Measurements from ENCODE around the gene HHATL.

HHATL gene, protein sequence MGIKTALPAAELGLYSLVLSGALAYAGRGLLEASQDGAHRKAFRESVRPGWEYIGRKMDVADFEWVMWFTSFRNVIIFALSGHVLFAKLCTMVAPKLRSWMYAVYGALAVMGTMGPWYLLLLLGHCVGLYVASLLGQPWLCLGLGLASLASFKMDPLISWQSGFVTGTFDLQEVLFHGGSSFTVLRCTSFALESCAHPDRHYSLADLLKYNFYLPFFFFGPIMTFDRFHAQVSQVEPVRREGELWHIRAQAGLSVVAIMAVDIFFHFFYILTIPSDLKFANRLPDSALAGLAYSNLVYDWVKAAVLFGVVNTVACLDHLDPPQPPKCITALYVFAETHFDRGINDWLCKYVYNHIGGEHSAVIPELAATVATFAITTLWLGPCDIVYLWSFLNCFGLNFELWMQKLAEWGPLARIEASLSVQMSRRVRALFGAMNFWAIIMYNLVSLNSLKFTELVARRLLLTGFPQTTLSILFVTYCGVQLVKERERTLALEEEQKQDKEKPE

DNA sequence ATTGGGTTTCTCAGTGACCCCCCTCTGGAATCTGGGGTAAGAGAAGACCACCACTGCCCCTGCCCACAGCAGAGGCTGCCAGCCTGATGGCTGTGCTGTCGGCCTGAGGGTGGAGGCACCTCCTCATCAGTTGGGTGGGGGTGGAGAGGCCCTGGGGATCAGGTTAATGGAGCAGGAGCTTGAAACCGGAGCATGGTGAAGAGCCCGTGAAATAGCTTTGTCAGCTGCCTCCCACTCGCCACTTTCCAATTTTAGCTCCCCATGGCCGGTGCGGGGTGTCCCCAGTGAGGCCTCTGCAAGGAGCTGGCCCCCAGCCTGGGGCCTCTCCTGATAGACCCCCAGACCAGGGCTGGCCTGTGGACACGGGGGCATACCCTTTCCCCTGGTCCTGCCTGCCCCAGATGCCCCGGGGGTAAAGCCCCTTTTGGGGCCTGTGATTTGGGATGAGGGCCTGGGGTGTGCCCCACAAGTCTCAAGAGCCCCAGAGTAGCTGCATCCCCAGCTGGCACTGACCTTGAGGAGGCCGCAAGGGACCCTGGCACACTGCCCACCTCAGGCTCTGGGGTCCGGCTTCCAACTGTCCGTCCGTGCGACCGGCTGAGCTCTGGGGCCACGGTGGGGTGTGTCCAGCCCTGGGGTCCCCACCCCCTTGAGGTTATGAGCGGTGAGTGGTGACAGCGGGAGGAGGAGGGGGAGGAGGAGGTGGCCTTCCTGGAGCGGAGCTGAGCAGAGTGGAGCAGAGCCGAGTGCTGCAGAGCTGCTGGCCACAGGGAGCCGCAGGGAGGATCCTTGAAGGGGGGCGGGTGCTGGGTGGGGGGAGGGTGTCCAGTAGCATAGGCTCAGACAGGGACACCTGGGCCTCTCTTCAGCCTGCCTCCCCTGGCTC lies at the start of gene HHATL:
TSS of gene HHATL (minus strand) at position 733 of the 886 bp plus-strand sequence. CDS start 1,972 bp downstream, outside the sequence.
- DNase-seq, result peak in 37 of 51 donors; percentile 18 to 77 (median 51)

DNA sequence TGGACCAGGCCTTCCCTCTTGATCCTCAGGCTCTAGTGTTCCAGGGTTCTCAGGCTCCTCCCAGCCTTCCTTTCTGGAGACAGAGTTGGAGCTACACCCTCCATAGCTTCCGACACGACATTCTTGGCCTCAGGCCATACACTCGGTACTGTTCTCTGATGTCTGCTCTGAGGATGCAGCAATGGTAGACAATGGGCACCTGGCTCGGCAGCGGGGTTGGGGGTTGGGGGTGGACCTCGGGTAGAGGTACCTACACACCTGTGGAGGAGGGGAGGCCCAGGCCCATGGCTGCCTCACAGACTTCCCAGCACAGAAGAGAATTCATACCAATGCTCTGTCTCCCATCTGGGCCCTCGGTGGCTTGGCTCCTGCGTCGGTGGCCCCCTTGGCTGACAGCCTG lies 49.0 kb upstream of the HHATL start:
- DNase-seq, result no peak

DNA sequence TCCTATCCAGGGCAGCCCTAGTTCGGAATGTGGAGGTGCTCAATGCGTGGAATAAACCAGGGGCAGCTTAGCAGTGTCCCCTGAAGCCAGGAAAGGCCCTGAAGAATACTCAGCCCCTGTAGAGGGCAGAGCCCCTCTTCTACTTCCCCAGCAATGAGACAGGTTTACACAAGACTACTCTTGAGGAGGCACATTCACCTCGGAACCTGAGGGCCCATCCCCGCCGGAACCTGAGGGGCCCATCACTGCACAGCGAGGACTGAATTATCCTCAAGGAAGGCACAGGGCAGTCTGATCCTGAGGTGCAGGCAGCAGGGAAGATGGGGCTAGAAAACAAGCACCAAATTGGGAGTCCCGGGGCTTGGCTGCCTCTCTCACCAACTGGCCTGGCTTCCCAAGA lies 48.2 kb upstream of the HHATL start:
- DNase-seq, result no peak

DNA sequence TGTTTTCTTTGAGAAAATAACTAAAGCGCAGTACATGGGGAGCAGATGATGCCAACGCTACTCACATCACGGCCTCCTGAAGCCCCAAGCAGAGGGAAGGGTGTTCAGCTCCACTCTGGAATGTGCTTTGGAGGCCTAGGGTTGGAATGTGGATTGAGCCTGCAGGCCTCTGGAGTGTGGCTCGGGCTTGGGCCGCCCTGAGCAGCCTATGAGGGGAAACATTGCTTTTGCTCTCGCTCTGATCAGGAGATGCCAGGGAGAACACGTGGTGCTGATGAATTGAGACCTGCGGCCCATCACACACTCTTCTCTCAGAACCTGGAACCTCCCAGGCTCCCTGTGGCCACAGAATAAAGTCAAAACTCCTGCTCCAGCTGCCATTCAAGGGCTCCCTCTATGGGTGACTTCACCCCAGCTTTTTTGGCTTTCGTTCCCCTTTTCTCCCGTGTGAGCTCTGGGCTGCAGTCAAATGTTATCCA lies 47.2 kb upstream of the HHATL start:
- peak in 23 of 51 donors; percentile 13 to 67 (median 39) for DNase-seq

DNA sequence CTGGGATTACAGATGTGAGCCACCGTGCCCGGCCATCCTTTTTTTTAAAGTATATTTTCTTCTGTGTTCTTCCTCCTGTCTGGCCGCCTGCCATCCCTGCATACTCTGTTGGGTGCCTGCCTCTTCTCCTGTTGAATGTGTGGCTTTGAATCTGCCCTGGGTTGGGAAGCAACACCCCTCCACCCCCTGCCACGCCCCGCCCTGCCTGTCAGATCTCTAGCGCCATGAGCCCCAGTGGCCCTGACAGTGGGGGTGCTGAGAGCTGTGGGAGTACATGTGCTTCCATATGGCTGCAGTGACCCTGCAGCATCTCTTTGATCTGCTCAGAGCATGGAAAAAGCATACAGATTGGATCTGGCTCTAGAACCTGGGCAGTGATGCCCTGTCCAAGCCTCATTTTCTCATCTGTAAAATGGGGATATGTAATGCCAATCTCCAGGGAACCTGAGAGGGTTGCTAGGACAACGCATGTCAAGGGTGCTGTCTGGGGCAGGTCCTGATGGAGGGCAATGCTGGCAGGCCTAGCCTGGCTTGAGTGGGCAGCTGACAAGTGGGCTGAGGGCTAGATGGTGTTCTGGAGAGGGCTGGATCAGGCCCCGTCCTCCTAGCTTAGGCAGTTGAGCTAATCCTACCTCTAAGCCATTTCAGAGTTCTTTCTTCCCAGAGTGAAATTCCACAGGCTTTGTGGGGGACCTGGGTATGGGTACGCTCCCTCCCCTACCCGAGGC lies 46.6 kb upstream of the HHATL start:
- DNase-seq, result no peak

DNA sequence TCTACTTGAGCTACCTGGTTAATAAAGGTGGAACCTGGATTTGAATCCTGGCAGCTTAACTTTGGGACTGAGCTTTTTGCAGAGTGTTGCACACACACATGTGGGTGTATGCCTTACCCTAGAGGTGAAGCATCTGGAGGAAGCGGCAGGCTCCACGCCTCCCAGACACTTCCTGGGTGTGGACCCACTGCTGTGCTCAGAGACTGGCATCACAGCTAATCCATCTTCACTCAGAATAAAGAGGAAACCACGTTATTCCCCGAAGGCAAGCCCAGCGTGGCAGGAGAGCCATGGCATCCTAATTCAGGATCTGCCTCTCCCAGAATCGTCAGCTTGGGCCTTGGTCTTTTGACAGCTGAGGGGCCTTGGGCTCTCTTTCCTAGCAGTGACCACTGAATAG lies 45.0 kb upstream of the HHATL start:
- no peak for DNase-seq

DNA sequence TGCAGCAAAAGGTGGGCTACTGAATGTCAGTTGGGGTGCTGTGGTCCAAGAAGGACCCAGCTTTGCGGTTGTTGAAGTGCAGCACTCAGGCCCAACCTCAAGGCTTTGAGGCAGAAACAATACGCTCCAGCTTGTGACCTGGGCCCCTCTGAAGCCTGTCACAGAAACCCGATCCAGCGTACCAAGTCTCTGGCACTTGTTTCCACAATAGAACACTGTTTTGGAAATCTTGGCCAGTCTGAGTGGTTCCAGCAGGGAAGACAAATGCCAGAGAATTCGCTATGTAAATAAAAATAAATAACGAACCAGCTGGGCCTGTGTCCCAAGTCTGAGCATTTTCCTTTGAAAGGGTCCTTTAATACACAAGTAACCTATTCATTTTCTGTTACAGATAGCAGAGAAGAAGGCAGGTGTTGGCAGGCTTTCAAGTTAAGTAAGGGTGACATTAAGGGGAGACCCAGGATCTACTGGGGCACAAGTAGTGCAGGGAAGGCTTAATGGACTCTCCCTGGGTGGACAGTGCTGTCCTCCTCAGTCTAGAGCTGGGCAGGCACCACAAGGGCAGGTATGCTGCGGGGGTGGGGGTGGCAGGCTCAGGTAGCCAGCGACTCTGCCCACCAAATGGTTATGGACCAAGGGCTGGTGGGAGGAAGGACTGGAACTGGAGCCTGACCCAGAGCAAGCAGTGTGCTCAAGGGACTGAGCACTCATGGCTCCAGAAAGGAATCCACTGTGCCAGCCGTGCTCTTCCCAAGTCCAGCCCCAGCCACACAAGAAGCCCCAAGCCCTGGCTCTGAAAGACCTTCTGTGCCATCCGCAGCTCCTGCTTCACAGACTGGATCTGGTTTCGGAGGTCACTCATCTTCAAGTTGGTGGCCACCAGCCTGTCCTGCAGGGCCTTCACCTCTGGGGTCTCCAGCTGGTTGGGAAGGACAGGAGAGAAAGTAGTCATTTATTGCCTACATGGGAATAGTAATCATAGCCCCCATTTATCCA lies 44.2 kb upstream of the HHATL start:
- DNase-seq, result peak in 16 of 51 donors; percentile 17 to 72 (median 38)

DNA sequence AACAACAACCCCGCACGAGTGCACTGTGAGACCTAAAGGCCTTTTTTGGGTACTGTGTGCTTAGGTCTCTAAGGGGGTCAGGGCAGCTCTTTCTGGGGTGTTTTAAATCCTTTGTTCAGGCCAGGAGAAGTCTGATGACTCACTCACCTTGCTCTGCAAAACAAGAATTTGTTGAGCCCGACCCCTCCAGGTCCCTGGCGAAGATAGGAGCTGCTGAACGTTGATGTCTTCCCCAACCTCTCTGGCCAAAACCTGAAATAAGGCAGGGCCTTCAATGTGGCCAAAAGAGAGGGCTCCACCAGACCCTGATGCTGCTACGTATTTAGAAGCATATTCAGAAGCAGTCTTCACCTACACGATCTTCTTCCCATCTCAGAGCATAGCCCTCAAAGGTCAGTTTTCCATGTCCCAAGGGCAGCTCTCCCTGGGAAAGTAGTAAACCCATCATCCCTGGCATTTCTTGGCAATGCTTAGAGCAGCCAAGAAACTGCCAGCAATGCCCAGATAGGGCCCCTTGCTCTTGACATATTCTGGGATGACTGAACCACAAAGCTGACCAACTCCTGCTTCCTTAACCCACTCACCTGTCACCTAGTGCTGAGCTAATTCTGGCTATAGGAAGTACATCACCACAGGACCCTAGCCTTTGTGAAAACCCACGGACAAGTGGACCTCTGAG lies 43.3 kb upstream of the HHATL start:
- DNase-seq, result no peak

DNA sequence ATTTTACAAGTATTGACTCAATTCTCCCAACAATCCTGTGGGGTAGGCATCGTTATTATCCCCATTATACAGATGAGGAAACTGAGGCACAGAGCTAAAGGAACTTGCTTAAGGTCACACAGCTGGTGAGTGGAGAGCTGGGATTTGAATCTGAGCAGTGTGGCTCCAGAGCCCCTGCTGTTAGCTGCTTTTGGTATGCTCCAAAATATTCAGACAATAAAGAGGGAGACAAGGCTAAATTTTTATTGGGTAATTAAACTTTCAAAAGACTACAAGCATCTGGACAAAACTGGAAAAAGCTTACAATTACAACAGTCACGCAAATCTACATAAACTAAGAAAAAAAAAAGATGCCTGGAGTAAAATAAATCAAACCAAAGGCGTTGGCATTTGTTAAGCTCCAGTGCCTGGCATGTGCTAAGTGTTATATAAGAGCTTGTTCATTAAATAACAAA lies 42.7 kb upstream of the HHATL start:
- DNase-seq, result no peak

DNA sequence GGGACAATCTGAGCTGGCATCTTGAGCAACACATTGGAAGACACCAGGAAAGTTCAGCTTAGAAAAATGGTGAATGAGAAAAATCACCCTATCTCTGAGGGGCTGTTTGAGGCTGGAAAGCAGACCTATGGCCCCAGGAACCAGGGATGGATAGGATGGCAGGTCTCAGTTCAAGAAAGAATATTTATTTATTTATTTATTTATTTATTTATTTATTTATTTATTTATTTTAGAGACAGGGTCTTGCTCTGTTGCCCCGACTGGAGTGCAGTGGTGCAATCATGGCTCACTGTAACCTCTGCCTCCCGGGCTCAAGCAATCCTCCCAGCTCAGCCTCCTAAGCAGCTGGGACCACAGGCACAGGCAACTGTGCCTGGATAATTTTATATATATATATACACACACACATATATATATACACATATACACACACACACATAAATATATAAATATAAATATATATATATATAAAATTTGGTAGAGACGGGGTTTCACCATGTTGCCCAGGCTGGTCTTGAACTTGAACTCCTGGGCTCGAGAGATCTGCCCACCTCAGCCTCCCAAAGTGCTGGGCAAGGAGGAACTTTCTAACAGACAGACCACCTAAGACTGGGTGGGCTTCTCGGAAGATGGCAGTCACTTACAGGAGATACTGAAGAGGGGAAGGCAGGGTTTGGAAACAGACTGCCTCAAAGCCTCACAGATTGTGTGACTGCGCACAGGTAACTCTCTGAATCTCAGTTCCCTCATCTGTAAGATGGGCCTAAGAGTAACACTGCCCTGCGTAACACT lies 40.8 kb upstream of the HHATL start:
- DNase-seq, result no peak

DNA sequence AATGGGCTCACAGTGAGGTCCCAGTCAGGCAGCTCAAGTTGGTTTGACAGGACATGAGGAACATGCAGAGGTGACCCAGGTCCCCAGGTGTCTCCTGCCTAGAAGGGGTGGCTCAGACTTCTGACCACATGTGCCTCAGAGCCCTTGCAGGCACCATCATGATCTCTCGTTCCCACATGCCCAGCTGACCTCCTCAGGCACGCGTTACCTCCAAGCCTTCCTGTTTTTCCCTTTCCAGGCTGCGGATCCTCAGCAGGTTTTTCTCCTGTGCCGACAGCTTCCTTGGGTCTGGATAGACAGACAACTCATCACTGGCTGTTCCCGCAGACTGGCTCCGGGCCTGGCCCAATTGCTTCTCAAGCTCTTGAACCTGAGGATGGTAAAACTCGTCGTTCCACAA lies 40.1 kb upstream of the HHATL start:
- DNase-seq, result no peak

DNA sequence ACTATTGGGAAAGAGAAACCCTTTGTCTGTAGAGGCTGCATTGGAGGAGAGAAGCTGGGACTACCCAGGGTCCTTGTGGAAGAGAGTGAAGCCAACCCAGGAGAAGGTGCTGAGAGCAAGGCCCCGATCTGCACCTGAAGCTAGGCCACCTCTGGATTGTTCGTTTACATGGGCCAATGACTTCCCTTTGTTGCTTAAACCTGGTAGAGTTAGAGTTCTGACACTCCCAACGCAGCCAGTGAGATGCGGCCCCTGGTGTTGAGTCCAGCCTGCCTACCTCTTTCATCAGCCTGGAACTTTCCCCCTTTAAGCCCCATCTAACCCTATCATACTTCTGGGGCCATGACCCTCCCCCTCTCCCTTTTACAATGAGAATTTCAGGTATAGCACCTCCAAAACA lies 39.7 kb upstream of the HHATL start:
- DNase-seq, result no peak

DNA sequence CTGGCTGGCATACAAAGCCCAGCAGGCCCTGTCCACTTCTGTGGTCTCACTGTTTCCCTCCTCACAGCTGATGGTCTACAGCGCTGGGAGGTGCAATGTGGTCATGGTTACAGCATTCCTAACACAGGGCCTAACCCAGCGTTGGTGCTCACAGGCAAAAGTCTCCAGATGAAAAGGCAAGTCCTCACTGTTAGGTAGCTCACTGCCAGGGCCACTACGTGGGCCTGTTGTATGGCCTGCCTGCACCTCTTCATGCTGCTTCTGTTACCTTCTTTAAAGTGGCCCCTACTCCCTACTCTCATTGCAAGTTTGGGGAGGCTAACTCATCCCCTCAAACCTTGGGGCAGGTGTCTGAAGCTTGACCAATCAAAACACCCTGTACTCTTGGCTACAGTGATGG lies 39.2 kb upstream of the HHATL start:
- DNase-seq, result no peak

DNA sequence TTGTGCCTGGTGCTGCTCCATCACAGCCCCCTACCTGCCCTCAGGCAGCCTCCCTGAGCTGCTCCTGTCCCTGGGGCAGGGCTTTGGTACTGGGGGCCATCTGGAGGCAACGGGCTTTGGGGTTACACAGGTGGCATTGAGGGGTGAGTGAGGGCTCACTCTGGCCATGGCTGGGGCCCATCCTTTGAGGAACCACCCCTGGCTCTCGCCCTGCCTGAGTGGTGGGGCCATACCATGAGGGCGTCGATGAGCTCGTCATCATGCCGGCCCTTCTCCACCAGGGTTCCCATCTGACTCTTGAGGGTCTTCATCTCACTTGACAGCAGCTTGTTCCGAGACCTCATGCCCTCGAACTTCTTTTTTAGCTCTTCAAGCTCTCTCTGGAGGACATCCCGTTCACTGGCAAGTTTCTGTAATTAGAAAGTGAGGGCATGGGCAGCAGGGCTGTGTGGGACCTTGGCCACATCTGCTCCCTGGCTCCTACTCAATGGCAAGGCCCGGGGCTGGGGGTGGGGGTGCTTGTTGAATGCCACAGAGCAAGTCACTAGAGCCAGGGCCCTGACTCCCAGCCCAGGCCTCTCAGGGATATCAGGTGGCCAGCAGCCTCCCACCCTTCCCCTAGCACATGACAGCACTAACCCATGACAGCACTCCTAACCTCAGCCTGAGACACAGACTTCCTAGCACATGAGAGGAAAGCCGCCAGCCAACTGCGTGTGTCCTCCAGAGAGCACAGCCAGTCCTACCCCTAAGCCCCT lies 37.0 kb upstream of the HHATL start:
- peak in 44 of 51 donors; percentile 24 to 92 (median 75) for DNase-seq

DNA sequence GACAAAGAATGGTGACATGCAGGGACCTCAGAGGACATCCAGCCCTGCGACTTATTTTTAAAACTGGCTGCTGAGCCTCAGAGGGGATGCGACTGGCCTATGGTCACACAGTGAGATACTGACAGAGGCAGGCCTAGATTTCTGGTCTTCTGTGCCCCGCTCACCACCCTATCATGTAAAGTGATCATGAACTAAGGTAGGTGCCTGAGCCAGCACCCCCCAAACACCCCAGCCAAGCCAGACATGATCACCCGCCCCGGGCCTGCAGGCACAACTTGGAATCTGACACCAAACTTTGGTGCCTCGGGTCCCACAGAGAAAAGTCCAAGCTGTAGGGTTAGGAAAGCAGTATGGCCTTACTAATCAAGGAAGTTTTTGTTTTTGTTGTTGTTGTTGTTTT lies 33.9 kb upstream of the HHATL start:
- no peak for DNase-seq

DNA sequence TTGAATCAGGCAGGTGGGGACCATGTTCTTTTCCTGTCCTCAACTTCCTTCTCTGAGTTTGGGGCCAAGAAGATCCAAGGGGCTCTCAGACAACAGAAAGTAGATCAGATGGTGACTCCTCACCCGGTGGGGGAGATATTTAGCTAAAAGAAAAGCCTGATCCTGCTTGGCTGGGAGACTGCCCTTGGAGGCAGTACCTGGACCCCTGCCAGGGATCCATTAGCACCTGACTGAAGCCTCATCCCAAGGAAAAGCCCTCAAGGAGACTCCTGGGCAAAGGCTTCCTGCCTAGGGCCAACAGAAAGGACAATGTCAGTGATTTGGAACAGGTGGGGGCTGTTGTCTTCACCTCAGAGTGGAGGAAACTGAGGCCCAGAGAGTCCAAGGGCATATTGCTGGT lies 33.5 kb upstream of the HHATL start:
- no peak for DNase-seq

DNA sequence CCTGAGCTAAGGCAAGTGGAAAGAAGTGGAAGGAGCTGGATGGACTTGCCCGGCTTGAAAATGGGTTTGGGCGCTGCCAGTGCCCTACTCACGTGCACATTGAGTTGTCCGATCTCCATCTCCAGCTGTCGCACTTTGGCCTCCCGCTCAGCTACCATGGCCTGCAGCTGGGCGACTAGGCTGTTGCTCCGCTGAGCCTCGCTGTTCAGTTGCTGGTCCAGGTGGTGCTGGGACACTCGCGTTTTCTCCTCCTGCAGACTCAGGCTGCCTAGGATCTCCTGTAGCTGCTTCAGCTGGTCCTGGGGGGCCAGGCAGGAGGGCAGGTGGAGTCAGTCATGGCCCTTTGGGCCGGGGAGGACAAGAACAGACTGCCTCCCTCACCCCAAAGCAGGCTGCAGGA lies 33.0 kb upstream of the HHATL start:
- DNase-seq, result no peak

DNA sequence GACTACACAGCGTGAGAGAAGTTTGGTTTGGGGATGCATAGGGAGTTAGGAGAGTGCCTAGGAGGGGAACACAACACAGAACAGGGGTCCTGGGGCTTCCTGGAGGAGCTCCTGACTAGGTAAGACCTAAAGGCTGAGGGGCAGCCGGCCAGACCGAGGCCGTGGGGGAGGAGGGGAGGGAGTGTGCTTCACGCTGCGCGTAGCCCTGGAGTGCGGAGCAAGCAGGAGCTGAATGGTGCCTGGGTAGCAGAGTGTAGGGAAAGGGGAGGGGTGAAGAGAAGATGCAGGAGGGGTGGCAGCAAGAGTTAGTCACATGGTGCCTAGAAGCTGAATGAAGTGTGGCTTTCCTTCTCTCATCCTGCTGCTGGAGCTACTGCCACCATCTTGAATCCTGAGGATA lies 32.4 kb upstream of the HHATL start:
- no peak for DNase-seq
